PFSK-1 (cell line): ENCODE results near the gene TCEA2.

Experiments used
- FOXP2 ChIP-seq: optimal IDR thresholded peaks from 2 replicates; pipeline ENCODE3; 2011; ENCODE audit warnings: borderline replicate concordance, control low read depth, inconsistent platforms; ENCODE audit not compliant: insufficient read depth; ENCODE audit errors: extremely low read length, extremely low read depth
- POLR2AphosphoS5 ChIP-seq: IDR thresholded peaks from 2 replicates; pipeline ENCODE4 v1.6.1; 2012; ENCODE audit warnings: low read depth, mild to moderate bottlenecking, control low read depth, low read length, moderate library complexity
- SIN3A ChIP-seq: IDR thresholded peaks from 2 replicates; pipeline ENCODE4 v1.6.1; 2012; ENCODE audit warnings: mild to moderate bottlenecking, low read length, moderate library complexity, borderline replicate concordance; ENCODE audit not compliant: insufficient read depth
- TAF1 ChIP-seq: IDR thresholded peaks from 2 replicates; pipeline ENCODE4 v1.6.1; 2012; ENCODE audit warnings: low read length, control low read depth, borderline replicate concordance; ENCODE audit not compliant: insufficient read depth
- TF ChIP-seq, protein P1 (sequence below), 2 experiments: IDR thresholded peaks; 2 replicates each; pipeline versions ENCODE4 v1.6.1 to v1.8.0; 2011 to 2012; ENCODE audit warnings: low read depth in 2 of 2, low read length in 2 of 2, control low read depth in 1 of 2, inconsistent platforms in 1 of 2, mild to moderate bottlenecking in 1 of 2, moderate library complexity in 1 of 2; ENCODE audit not compliant: insufficient read depth in 1 of 2

DNA sequence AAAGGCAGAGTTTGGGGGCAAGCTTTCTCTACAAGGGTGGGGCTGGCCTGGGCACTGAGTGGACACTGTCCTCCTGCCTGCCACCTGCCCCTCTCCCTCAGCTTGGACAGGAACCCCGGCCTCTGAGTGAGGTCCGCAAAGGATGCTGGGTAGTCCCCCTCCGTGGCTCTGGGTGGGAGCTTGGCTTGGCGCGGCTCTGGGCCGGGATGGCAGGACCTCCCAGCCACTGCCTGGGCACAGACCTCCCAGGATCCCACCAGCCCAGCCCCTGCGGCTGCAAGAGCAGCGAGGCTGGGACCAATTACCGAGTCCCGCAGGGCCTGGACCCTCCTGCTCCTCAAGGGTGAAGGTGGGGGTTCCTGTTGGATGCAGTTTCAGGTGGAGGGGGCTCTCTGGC, 10.7 kb upstream of the TCEA2 start:
- TF ChIP-seq SIN3A (no peak), POLR2AphosphoS5 (no peak), TAF1 (no peak), FOXP2 (no peak)
- TF ChIP-seq, protein P1, sequence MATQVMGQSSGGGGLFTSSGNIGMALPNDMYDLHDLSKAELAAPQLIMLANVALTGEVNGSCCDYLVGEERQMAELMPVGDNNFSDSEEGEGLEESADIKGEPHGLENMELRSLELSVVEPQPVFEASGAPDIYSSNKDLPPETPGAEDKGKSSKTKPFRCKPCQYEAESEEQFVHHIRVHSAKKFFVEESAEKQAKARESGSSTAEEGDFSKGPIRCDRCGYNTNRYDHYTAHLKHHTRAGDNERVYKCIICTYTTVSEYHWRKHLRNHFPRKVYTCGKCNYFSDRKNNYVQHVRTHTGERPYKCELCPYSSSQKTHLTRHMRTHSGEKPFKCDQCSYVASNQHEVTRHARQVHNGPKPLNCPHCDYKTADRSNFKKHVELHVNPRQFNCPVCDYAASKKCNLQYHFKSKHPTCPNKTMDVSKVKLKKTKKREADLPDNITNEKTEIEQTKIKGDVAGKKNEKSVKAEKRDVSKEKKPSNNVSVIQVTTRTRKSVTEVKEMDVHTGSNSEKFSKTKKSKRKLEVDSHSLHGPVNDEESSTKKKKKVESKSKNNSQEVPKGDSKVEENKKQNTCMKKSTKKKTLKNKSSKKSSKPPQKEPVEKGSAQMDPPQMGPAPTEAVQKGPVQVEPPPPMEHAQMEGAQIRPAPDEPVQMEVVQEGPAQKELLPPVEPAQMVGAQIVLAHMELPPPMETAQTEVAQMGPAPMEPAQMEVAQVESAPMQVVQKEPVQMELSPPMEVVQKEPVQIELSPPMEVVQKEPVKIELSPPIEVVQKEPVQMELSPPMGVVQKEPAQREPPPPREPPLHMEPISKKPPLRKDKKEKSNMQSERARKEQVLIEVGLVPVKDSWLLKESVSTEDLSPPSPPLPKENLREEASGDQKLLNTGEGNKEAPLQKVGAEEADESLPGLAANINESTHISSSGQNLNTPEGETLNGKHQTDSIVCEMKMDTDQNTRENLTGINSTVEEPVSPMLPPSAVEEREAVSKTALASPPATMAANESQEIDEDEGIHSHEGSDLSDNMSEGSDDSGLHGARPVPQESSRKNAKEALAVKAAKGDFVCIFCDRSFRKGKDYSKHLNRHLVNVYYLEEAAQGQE (IDR thresholded peaks at IDR 0.05; ENCODE audit: insufficient read depth in 1 of 2, low read depth in 2 of 2, low read length in 2 of 2) = no peak
